ENCODE data around the gene WDR27.

The WDR27 gene

GRCh38 chr6:169498916-169499513 lies 202.8 kb downstream of the WDR27 start:
- H3K4me2 ChIP-seq (ENCODE audit: low read depth, low read length, poor library complexity, severe bottlenecking): no peak overlapping the region
- H2AFZ ChIP-seq (ENCODE audit: low read depth, low read length, severe bottlenecking): no peak overlapping the region
- H3K9me3 ChIP-seq (ENCODE audit: insufficient read depth, low read length): no peaks in the 10 kb centered on the region
- no peak overlapping the region for H3K9ac ChIP-seq (ENCODE audit: low read length)
- TF ChIP-seq, protein P1, sequence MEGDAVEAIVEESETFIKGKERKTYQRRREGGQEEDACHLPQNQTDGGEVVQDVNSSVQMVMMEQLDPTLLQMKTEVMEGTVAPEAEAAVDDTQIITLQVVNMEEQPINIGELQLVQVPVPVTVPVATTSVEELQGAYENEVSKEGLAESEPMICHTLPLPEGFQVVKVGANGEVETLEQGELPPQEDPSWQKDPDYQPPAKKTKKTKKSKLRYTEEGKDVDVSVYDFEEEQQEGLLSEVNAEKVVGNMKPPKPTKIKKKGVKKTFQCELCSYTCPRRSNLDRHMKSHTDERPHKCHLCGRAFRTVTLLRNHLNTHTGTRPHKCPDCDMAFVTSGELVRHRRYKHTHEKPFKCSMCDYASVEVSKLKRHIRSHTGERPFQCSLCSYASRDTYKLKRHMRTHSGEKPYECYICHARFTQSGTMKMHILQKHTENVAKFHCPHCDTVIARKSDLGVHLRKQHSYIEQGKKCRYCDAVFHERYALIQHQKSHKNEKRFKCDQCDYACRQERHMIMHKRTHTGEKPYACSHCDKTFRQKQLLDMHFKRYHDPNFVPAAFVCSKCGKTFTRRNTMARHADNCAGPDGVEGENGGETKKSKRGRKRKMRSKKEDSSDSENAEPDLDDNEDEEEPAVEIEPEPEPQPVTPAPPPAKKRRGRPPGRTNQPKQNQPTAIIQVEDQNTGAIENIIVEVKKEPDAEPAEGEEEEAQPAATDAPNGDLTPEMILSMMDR (IDR thresholded peaks at IDR 0.05; ENCODE audit: insufficient read depth, low read length, poor library complexity, severe bottlenecking): no peak
- no peaks in the 10 kb centered on the region for H3K27me3 ChIP-seq (ENCODE audit: low read length)
- no peak overlapping the region for H3K27ac ChIP-seq (ENCODE audit: low read depth, low read length)
- no peaks in the 10 kb centered on the region for H3K79me2 ChIP-seq (ENCODE audit: insufficient read depth, low read length)
- H3K9me2 ChIP-seq (replicated peaks; ENCODE audit: insufficient read depth, low read length): no peaks in the 10 kb centered on the region
- H4K20me1 ChIP-seq (ENCODE audit: low read depth, low read length): no peaks in the 10 kb centered on the region
- H3K4me3 ChIP-seq (ENCODE audit: insufficient read depth, low read length, poor library complexity, severe bottlenecking): no peak overlapping the region
- peaks cover 3% of the 10 kb centered on the region; the same call in 1 of the 2 replicates for H3K36me3 ChIP-seq (ENCODE audit: low read length)
- H3F3A ChIP-seq (ENCODE audit: insufficient read depth): no peaks in the 10 kb centered on the region

DNA sequence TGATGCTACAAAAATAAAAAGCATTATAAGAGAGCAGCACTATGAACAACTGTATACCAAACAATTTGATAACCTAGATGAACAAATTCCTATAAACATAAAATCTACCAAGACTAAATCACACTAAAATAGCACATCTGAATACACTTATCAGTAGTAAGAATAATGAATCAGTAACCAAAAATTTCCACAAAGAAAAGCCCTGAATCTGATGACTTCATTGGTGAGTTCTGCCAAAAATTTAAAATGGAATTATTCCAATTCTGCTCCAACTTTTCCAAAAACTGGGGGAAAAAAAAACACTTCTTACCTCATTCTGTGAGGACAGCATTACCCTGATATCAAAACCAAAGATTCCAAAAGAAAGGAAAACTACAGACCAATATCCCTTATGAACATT lies 206.2 kb downstream of the WDR27 start:
- TF ChIP-seq EZH2phosphoT487 (conservative IDR thresholded peaks at IDR 0.05; ENCODE audit: low read length): no peak
- TF ChIP-seq, protein P1 (IDR thresholded peaks at IDR 0.05; ENCODE audit: insufficient read depth, low read length, poor library complexity, severe bottlenecking): no peak
- Histone ChIP-seq H3K9me3 (ENCODE audit: insufficient read depth, low read length) (no peaks in the 10 kb centered on the region), H3K36me3 (ENCODE audit: low read length) (peaks cover 3% of the 10 kb centered on the region; the same call in 1 of the 2 replicates), H3F3A (ENCODE audit: insufficient read depth) (no peaks in the 10 kb centered on the region), H3K9ac (ENCODE audit: low read length) (no peak overlapping the region), H2AFZ (ENCODE audit: low read depth, low read length, severe bottlenecking) (no peak overlapping the region), H3K9me2 (replicated peaks; ENCODE audit: insufficient read depth, low read length) (no peaks in the 10 kb centered on the region), H3K27me3 (ENCODE audit: low read length) (no peaks in the 10 kb centered on the region), H3K27ac (ENCODE audit: low read depth, low read length) (no peak overlapping the region), H3K4me3 (ENCODE audit: insufficient read depth, low read length, poor library complexity, severe bottlenecking) (no peak overlapping the region), H4K20me1 (ENCODE audit: low read depth, low read length) (no peaks in the 10 kb centered on the region), H3K4me2 (ENCODE audit: low read depth, low read length, poor library complexity, severe bottlenecking) (no peak overlapping the region), H3K79me2 (ENCODE audit: insufficient read depth, low read length) (no peaks in the 10 kb centered on the region)

GRCh38 chr6:169494038-169494437 lies 207.8 kb downstream of the WDR27 start:
- Histone ChIP-seq H3K36me3 (ENCODE audit: low read length) (peaks cover 3% of the 10 kb centered on the region; the same call in 1 of the 2 replicates), H3K27me3 (ENCODE audit: low read length) (no peaks in the 10 kb centered on the region), H3K9ac (ENCODE audit: low read length) (no peak overlapping the region), H3K4me2 (ENCODE audit: low read depth, low read length, poor library complexity, severe bottlenecking) (no peak overlapping the region), H3K4me3 (ENCODE audit: insufficient read depth, low read length, poor library complexity, severe bottlenecking) (no peak overlapping the region), H3K9me3 (ENCODE audit: insufficient read depth, low read length) (no peaks in the 10 kb centered on the region), H2AFZ (ENCODE audit: low read depth, low read length, severe bottlenecking) (no peak overlapping the region), H4K20me1 (ENCODE audit: low read depth, low read length) (no peaks in the 10 kb centered on the region), H3K79me2 (ENCODE audit: insufficient read depth, low read length) (no peaks in the 10 kb centered on the region), H3F3A (ENCODE audit: insufficient read depth) (no peaks in the 10 kb centered on the region), H3K27ac (ENCODE audit: low read depth, low read length) (no peak overlapping the region), H3K9me2 (replicated peaks; ENCODE audit: insufficient read depth, low read length) (no peaks in the 10 kb centered on the region)
- TF ChIP-seq EZH2phosphoT487 (conservative IDR thresholded peaks at IDR 0.05; ENCODE audit: low read length): no peak
- TF ChIP-seq, protein P1 (IDR thresholded peaks at IDR 0.05; ENCODE audit: insufficient read depth, low read length, poor library complexity, severe bottlenecking): no peak
